Renal cortical epithelial cell (primary cell): ENCODE data around the gene TMEM19. TPM values are rescaled to one million over a fixed set of nuclear protein-coding genes. Genes with fewer than 3 reads are reported as not detected.
A peak's percentile ranks its signal among the peaks of the same experiment; 100 is the strongest.

Experiments
- DNase-seq: peaks from one replicate; pipeline ENCODE4 v3.0.0-alpha.2; 2011; ENCODE audit warnings: low read depth
- total RNA-seq: library from RNA; depleted of rRNA; stranded (reverse); fragments of >200 nt; gene quantifications from 2 replicates; pipeline ENCODE4 v1.2.3, GENCODE V29; 2014

Gene TMEM19
- total RNA-seq, 1 donor from 2014 or later, result 59.6 TPM

- no peak for DNase-seq
These were observed 32.7 kb downstream of the TMEM19 start for GRCh38 chr12:71718611-71719010.

- DNase-seq, result peak; percentile 18
These were observed 33.9 kb downstream of the TMEM19 start for GRCh38 chr12:71719647-71720370.

- no peak for DNase-seq
These were observed 36.1 kb downstream of the TMEM19 start for GRCh38 chr12:71721783-71722505.

GRCh38 chr12:71725011-71725410, 39.1 kb downstream of the TMEM19 start:
- DNase-seq, result no peak

GRCh38 chr12:71726548-71726947, 40.7 kb downstream of the TMEM19 start:
- DNase-seq, result no peak

DNA sequence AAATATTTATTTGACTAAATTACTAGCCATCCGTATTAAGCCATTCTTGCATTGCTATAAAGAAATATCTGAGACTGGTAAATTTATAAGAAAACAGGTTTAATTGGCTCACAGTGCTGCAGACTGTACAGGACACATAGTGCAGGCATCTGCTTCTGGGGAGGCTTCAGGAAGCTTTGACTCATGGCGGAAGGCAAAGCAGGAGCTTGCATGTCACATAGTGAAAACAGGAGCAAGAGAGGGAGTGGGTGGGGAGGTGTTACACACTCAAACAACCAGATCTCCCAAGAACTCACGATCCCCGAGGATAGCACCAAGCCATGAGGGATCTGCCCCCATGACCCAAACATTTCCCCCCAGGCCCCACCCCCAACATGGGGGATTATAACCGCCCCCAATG, 42.1 kb downstream of the TMEM19 start:
- no peak for DNase-seq

DNA sequence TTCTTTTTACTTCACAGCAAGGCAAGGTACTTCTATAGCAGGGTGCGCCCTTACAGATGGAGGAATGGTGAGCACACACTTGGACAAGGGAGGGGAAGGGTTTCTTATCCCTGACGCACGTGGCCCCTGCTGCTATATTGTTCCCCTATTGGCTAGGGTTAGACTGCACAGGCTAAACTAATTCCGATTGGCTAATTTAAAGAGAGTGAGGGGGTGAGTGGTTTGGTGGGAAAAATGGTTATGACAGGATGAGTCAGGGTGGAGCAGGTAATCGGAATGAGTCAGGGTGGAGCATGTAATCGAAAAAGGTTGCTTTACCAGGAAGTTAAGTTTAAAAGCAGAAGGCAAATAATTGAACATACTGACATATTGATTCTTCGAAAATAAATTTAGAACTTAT, 45.1 kb downstream of the TMEM19 start:
- DNase-seq, result no peak

- no peak for DNase-seq
These were observed 45.8 kb downstream of the TMEM19 start for GRCh38 chr12:71731439-71732356.

GRCh38 chr12:71732357-71732712, 46.5 kb downstream of the TMEM19 start:
- DNase-seq, result no peak

- no peak for DNase-seq
These were observed 51.3 kb downstream of the TMEM19 start for GRCh38 chr12:71737197-71737596.

GRCh38 chr12:71742998-71743397, 57.1 kb downstream of the TMEM19 start:
- DNase-seq, result no peak

DNA sequence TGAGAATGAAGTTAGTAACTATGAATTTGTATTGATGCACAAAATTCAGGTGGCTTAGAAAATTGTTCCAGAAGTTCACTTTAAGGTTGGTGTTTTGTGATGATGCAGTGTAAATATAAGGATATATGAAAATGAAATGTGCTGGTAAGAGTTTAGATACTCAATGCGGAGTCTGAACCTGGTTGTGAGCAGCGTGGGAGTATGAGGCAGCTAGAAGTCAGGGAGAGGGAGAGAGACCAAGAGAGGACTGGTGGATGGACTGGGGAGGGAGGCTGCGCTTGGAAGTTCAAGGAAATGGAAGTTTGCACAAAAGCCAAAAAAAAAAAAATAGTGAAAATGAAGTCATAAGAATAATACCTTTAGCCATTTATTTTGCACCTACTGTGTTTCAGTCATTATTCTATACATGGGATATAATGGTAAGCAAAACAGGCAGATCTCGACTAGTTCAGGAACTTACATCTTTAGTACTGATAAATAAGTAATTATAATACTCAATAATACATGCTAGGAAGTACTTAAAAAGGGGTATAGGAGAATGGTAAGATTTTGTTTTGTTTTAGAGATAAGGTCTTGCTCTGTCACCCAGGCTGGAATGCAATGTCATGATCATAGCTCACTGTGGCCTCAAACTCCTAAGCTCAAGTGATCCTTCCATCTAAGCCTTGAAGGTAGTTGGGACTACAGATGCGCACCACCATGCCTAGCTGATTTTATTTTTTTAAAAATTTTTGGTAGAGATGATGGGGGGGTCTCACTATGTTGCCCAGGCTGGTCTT, 58.8 kb downstream of the TMEM19 start:
- no peak for DNase-seq

DNA sequence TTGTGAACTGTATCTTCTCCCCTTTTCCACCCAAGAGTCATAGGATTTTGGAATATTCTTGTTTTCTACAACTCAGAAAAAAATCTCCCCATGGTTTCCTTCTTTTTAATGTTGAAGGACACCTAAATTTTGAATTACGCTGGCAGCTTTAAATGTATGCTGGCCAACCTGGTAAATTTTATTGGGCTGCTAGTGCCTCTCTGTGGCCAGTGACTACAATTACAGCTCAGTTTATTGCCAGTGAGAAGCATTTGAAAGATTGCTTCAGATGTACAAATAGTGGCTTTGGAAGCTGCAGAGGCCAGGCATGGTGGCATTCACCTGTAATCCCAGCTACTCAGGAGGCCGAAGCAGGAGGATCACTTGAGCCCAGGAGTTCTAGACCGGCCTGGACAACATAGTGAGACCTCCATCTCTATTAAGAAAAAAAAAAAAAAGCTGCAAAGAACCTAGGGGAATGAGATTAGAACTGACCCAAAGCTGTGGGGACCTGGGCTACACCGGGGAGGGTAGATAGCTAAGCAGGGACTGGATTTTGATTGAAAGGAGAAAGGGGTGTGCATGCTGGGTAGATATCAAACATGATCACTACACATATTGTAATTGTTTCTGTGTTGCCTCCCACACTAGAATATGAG, 61.2 kb downstream of the TMEM19 start:
- DNase-seq, result peak; percentile 68

DNA sequence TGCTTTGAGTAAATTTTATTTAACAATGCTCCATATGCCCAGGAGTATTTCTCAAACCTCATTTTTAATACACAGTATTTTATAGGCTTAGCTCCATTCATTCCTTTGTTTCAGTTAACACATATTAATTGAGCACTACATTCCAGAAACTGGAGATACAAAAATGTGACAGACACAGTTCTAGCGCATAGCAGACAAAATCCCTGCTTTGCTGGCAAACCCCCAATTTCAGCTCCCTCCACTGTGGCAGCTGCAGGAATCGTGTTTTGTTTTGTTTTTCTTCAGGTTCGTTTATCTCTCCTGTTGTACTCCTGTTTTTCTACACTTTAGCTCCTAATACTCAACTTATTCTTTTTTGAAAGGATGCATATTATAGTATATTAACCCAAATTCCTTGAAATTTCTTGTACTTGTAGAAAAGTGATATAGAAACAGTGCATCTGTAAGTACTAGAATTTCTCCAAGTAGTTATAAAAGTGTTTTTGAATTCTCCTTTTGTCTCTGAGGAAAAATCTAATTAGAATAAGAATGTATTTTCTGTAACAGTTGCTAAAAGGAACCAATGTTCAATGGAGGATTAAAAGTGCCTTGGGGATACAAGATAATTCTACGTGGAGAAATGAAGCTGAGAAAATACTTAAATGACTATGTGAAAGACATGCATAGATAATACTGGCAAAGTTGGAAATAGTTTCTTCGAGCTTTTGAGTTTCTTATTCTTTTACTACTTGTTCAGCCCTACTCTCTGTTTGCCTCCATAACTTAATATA, 62.4 kb downstream of the TMEM19 start:
- no peak for DNase-seq

- no peak for DNase-seq
These were observed 63.8 kb downstream of the TMEM19 start for GRCh38 chr12:71749666-71750065.

- no peak for DNase-seq
These were observed 67.0 kb downstream of the TMEM19 start for GRCh38 chr12:71752891-71753290.
